Activated CD4-positive, alpha-beta T cell treated with anti-CD3 and anti-CD28 coated beads for 4 hours (primary cell): ENCODE results near the gene NDST1.
"Not testable (repeated sequence)": the region's sequence is repeated elsewhere in the genome, so short reads cannot be mapped to it uniquely, and the experiment has no call there.

ENCODE experiments used
- DNase-seq, 2 donors: peaks; one replicate each; pipeline ENCODE4 v3.0.0-alpha.2; 2020

Gene NDST1

GRCh38 chr5:150507474-150508276 lies at the start of gene NDST1:
Gene NDST1, plus strand, starts transcription at chr5:150508131. Its CDS starts 13,124 bp downstream, at chr5:150521255.
- DNase-seq = no peak

GRCh38 chr5:150458802-150459557 lies 49.0 kb upstream of the NDST1 start:
- peak; percentile 81 to 90 for DNase-seq

- DNase-seq = no peak
These were observed 47.1 kb upstream of the NDST1 start for GRCh38 chr5:150460781-150461180.

- DNase-seq = no peak
These were observed 46.7 kb upstream of the NDST1 start for GRCh38 chr5:150461231-150461630.

- no peak for DNase-seq
These were observed 43.3 kb upstream of the NDST1 start for GRCh38 chr5:150464554-150465012.

- no peak for DNase-seq
These were observed 42.0 kb upstream of the NDST1 start for GRCh38 chr5:150465927-150466326.

- DNase-seq = no peak
These were observed 39.7 kb upstream of the NDST1 start for GRCh38 chr5:150468206-150468605.

- no peak for DNase-seq
These were observed 38.0 kb upstream of the NDST1 start for GRCh38 chr5:150469718-150470469.

GRCh38 chr5:150473673-150474358 lies 34.1 kb upstream of the NDST1 start:
- DNase-seq = no peak

GRCh38 chr5:150476568-150476967 lies 31.4 kb upstream of the NDST1 start:
- not testable (repeated sequence) for DNase-seq

- no peak for DNase-seq
These were observed 28.5 kb upstream of the NDST1 start for GRCh38 chr5:150479416-150479815.

- no peak for DNase-seq
These were observed 26.3 kb upstream of the NDST1 start for GRCh38 chr5:150481708-150481965.

GRCh38 chr5:150481972-150482406 lies 25.9 kb upstream of the NDST1 start:
- no peak for DNase-seq

GRCh38 chr5:150484964-150485692 lies 22.8 kb upstream of the NDST1 start:
- no peak for DNase-seq

- DNase-seq = peak; percentile 18 to 26
These were observed 22.1 kb upstream of the NDST1 start for GRCh38 chr5:150485693-150486401.

- peak; percentile 38 for DNase-seq
These were observed 21.3 kb upstream of the NDST1 start for GRCh38 chr5:150486402-150487198.

- DNase-seq = no peak
These were observed 20.5 kb upstream of the NDST1 start for GRCh38 chr5:150487199-150488061.

GRCh38 chr5:150488519-150489359 lies 19.2 kb upstream of the NDST1 start:
- no peak for DNase-seq
